Tibial artery (tissue), 4 donors: Measurements from ENCODE around the gene UBE2Z.

Source experiments
- DNase-seq, 2 donors: peaks; one replicate each; pipeline ENCODE4 v3.0.0-alpha.2; 2019
- H3K27ac ChIP-seq, 2 donors: fragments of 200-600 bp; sonication (generic) in 1 of 2; 1 replicate in 1 of 2; 2 replicates in 1 of 2; pipeline ENCODE4 v1.5.1; 2018 to 2019; ENCODE audit warnings: mild to moderate bottlenecking in 1 of 2
- H3K27me3 ChIP-seq, 2 donors: fragments of 200-600 bp; sonication (generic) in 1 of 2; one replicate each; pipeline versions ENCODE4 v1.5.1 to v1.6.0; 2016 to 2019
- H3K36me3 ChIP-seq, 3 donors: fragments of 200-600 bp; sonication (generic) in 2 of 3; one replicate each; pipeline ENCODE4 v1.5.1; 2016 to 2019; ENCODE audit warnings: mild to moderate bottlenecking in 2 of 3
- H3K4me1 ChIP-seq, 4 donors: fragments of 200-600 bp; sonication (generic) in 2 of 4; 1 replicate in 3 of 4; 2 replicates in 1 of 4; pipeline ENCODE4 v1.5.1; 2016 to 2019
- H3K4me3 ChIP-seq, 2 donors: fragments of 200-600 bp; sonication (generic) in 1 of 2; 1 replicate in 1 of 2; 2 replicates in 1 of 2; pipeline ENCODE4 v1.5.1; 2018 to 2019; ENCODE audit warnings: mild to moderate bottlenecking in 2 of 2
- H3K9me3 ChIP-seq, 3 donors: fragments of 200-600 bp; sonication (generic) in 1 of 3; one replicate each; pipeline ENCODE4 v1.5.1; 2016 to 2019
- intact Hi-C: fragments of 100-400 bp; cut with DNase I; formaldehyde crosslinking; loops from one replicate; pipeline ENCODE4 v1.15.0; 2023; ENCODE audit warnings: low total_unique reads
- TF ChIP-seq, protein P1 (sequence below), 2 experiments: fragments of 200-600 bp in 1 of 2; fragments of 450-650 bp in 1 of 2; IDR thresholded peaks; one replicate each; pipeline ENCODE4 v1.5.1; 2017 to 2019; ENCODE audit warnings: antibody characterized with exemption in 2 of 2, mild to moderate bottlenecking in 1 of 2, moderate library complexity in 1 of 2

The UBE2Z gene

DNA sequence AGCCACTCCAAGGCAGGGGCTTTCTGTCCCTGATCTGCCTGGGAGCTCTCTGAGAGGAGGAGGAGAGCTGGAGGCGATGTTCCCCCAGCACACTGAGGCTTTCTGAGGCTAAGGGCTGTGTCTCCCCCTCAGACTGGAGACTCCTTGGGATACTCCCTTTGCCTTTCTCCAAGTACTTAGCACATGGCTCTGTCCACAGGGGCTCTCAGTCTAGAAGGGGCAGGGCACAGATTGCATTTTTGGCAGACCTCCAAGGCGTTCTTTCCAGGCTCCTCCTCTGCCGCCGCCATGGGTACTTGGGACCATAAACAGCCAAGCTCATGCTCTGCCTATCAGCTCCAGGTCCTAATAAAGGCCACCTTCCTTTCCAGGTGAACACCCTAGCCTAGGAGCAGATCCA is 62.0 kb downstream of the UBE2Z start:
- no peaks in the 10 kb centered on the region for H3K9me3 ChIP-seq
- peaks cover 0 to 47% of the 10 kb centered on the region in 2 donors for H3K27me3 ChIP-seq
- intact Hi-C loops: no loop called here

GRCh38 chr17:48970865-48971687 is 62.9 kb downstream of the UBE2Z start:
- H3K4me1 ChIP-seq: peaks cover 0 to 10% (median 6%) of the 10 kb centered on the region in 4 donors
- no peak overlapping the region for H3K4me3 ChIP-seq
- H3K36me3 ChIP-seq: no peaks in the 10 kb centered on the region
- TF ChIP-seq, protein P1, sequence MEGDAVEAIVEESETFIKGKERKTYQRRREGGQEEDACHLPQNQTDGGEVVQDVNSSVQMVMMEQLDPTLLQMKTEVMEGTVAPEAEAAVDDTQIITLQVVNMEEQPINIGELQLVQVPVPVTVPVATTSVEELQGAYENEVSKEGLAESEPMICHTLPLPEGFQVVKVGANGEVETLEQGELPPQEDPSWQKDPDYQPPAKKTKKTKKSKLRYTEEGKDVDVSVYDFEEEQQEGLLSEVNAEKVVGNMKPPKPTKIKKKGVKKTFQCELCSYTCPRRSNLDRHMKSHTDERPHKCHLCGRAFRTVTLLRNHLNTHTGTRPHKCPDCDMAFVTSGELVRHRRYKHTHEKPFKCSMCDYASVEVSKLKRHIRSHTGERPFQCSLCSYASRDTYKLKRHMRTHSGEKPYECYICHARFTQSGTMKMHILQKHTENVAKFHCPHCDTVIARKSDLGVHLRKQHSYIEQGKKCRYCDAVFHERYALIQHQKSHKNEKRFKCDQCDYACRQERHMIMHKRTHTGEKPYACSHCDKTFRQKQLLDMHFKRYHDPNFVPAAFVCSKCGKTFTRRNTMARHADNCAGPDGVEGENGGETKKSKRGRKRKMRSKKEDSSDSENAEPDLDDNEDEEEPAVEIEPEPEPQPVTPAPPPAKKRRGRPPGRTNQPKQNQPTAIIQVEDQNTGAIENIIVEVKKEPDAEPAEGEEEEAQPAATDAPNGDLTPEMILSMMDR (IDR thresholded peaks at IDR 0.05): no peak
- no peak for DNase-seq
- intact Hi-C loops: no loop called here
- no peaks in the 10 kb centered on the region for H3K9me3 ChIP-seq
- peaks cover 0 to 48% of the 10 kb centered on the region in 2 donors for H3K27me3 ChIP-seq
- H3K27ac ChIP-seq: no peak overlapping the region

More for the DNA sequence above, 62.0 kb downstream of the UBE2Z start:
- peaks cover 0 to 10% (median 6%) of the 10 kb centered on the region in 4 donors for H3K4me1 ChIP-seq
- H3K27ac ChIP-seq: no peak overlapping the region
- no peak for DNase-seq
- H3K36me3 ChIP-seq: no peaks in the 10 kb centered on the region
- TF ChIP-seq, protein P1 (IDR thresholded peaks at IDR 0.05): no peak
- H3K4me3 ChIP-seq: no peak overlapping the region

DNA sequence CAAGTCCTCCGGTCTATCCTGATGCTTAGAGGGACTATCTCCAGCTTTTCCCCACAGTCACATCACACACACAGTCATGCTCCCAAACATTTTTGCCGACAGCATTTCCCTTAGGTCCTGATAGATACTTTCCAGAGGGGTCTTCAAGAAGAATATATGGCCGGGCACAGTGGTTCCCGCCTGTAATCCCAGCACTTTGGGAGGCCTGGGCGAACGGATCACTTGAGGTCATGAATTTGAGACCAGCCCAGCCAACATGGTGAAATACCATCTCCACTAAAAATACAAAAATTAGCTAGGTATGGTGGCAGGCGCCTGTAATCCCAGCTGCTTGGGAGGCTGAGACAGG is 64.5 kb downstream of the UBE2Z start:
- Histone ChIP-seq H3K4me1 (peaks cover 0 to 10% (median 6%) of the 10 kb centered on the region in 4 donors), H3K36me3 (no peaks in the 10 kb centered on the region), H3K27ac (no peak overlapping the region), H3K4me3 (no peak overlapping the region), H3K27me3 (peaks cover 0 to 56% of the 10 kb centered on the region in 2 donors), H3K9me3 (no peaks in the 10 kb centered on the region)
- intact Hi-C loops: no loop called here
- DNase-seq: peak in 1 of 2 donors; percentile 6
- TF ChIP-seq, protein P1 (IDR thresholded peaks at IDR 0.05): no peak

- Histone ChIP-seq H3K9me3 (no peaks in the 10 kb centered on the region), H3K4me1 (peaks cover 0 to 10% (median 6%) of the 10 kb centered on the region in 4 donors), H3K4me3 (no peak overlapping the region), H3K27me3 (peaks cover 0 to 46% of the 10 kb centered on the region in 2 donors), H3K27ac (no peak overlapping the region), H3K36me3 (no peaks in the 10 kb centered on the region)
- intact Hi-C loops: no loop called here
- TF ChIP-seq, protein P1 (IDR thresholded peaks at IDR 0.05): no peak
- peak in 1 of 2 donors; percentile 15 for DNase-seq
Observed at GRCh38 chr17:48973806-48974205, 65.6 kb downstream of the UBE2Z start.
